ENCODE results near the gene PTPRU. TPM values are rescaled to one million over a fixed set of nuclear protein-coding genes. Genes with fewer than 3 reads are reported as not detected.

PTPRU gene
- total RNA-seq, 1 donor from 2014 or later: 0.24 TPM

GRCh38 chr1:29208442-29208841 lies 27.9 kb upstream of the PTPRU start:
- CTCF ChIA-PET: no interaction called here
- Mint-ChIP-seq H3K4me1 (peaks cover 14% of the 10 kb centered on the region), H3K27ac (no peak overlapping the region), H3K36me3 (ENCODE audit: low read depth) (peaks cover 40% of the 10 kb centered on the region), H3K4me3 (no peak overlapping the region), H3K9me3 (no peaks in the 10 kb centered on the region), H3K27me3 (no peaks in the 10 kb centered on the region)
- ATAC-seq (ENCODE audit: low read depth) (no peak), DNase-seq (no peak)
- POLR2A ChIA-PET: no interaction called here
- intact Hi-C loops (cut with micrococcal nuclease): no loop called here
- no peak for TF ChIP-seq CTCF (IDR thresholded peaks at IDR 0.05)

GRCh38 chr1:29209173-29209572 lies 27.1 kb upstream of the PTPRU start:
- ATAC-seq (ENCODE audit: low read depth) (no peak), DNase-seq (no peak)
- peaks cover 42% of the 10 kb centered on the region for H3K36me3 Mint-ChIP-seq (ENCODE audit: low read depth)
- H3K27ac Mint-ChIP-seq: no peak overlapping the region
- H3K4me1 Mint-ChIP-seq: peaks cover 14% of the 10 kb centered on the region
- intact Hi-C loops (cut with micrococcal nuclease): no loop called here
- TF ChIP-seq CTCF (IDR thresholded peaks at IDR 0.05): no peak
- H3K9me3 Mint-ChIP-seq: no peaks in the 10 kb centered on the region
- ChIA-PET CTCF (no interaction called here), POLR2A (no interaction called here)
- H3K4me3 Mint-ChIP-seq: no peak overlapping the region
- H3K27me3 Mint-ChIP-seq: no peaks in the 10 kb centered on the region

- Mint-ChIP-seq H3K4me3 (no peak overlapping the region), H3K27ac (peak overlapping the region; percentile 18), H3K4me1 (peaks cover 14% of the 10 kb centered on the region), H3K9me3 (no peaks in the 10 kb centered on the region), H3K27me3 (no peaks in the 10 kb centered on the region), H3K36me3 (ENCODE audit: low read depth) (peaks cover 43% of the 10 kb centered on the region)
- ChIA-PET CTCF (no interaction called here), POLR2A (no interaction called here)
- intact Hi-C loops (cut with micrococcal nuclease): no loop called here
- no peak for TF ChIP-seq CTCF (IDR thresholded peaks at IDR 0.05)
- ATAC-seq (ENCODE audit: low read depth): peak; percentile 71
- no peak for DNase-seq
Observed at GRCh38 chr1:29210278-29211085, 25.8 kb upstream of the PTPRU start.

GRCh38 chr1:29211086-29212030 lies 25.0 kb upstream of the PTPRU start:
- CTCF ChIA-PET: no interaction called here
- Mint-ChIP-seq H3K4me3 (no peak overlapping the region), H3K27ac (peak overlapping the region; percentile 9), H3K36me3 (ENCODE audit: low read depth) (peaks cover 36% of the 10 kb centered on the region), H3K27me3 (no peaks in the 10 kb centered on the region), H3K9me3 (no peaks in the 10 kb centered on the region), H3K4me1 (peaks cover 14% of the 10 kb centered on the region)
- POLR2A ChIA-PET: no interaction called here
- intact Hi-C loops (cut with micrococcal nuclease): no loop called here
- ATAC-seq (ENCODE audit: low read depth) (peak; percentile 14), DNase-seq (no peak)
- TF ChIP-seq CTCF (IDR thresholded peaks at IDR 0.05): no peak

- ChIA-PET POLR2A (no interaction called here), CTCF (no interaction called here)
- no peaks in the 10 kb centered on the region for H3K27me3 Mint-ChIP-seq
- TF ChIP-seq CTCF (IDR thresholded peaks at IDR 0.05): no peak
- no peak for ATAC-seq (ENCODE audit: low read depth)
- no peaks in the 10 kb centered on the region for H3K9me3 Mint-ChIP-seq
- no peak overlapping the region for H3K27ac Mint-ChIP-seq
- DNase-seq: no peak
- peaks cover 14% of the 10 kb centered on the region for H3K4me1 Mint-ChIP-seq
- H3K36me3 Mint-ChIP-seq (ENCODE audit: low read depth): peaks cover 34% of the 10 kb centered on the region
- H3K4me3 Mint-ChIP-seq: no peak overlapping the region
- intact Hi-C loops (cut with micrococcal nuclease): no loop called here
Observed at GRCh38 chr1:29213055-29213454, 23.3 kb upstream of the PTPRU start.

Data from activated B cell treated with CpG ODN at 0.5 μM for 24 hours (primary cell).